GM21737 (cell line): ENCODE data around the gene CAPZA2.
"Not testable (repeated sequence)": the region's sequence is repeated elsewhere in the genome, so short reads cannot be mapped to it uniquely, and the experiment has no call there.

ENCODE experiments used
- ATAC-seq: cut with Tn5 transposase; IDR thresholded peaks from one replicate; pipeline ENCODE4 v1.9.1; 2021; ENCODE audit warnings: mild to moderate bottlenecking, moderate library complexity; ENCODE audit not compliant: unreplicated experiment

Gene CAPZA2

GRCh38 chr7:116862234-116862950 lies at the start of gene CAPZA2:
Gene CAPZA2, plus strand, starts transcription at chr7:116862587. Its CDS starts 25 bp downstream, at chr7:116862612.
- peak; percentile 93 for ATAC-seq

- ATAC-seq = no peak
These were observed 49.5 kb upstream of the CAPZA2 start for GRCh38 chr7:116812860-116813259.

- not testable (repeated sequence) for ATAC-seq
These were observed 49.0 kb upstream of the CAPZA2 start for GRCh38 chr7:116813371-116813770.

- ATAC-seq = no peak
These were observed 47.3 kb upstream of the CAPZA2 start for GRCh38 chr7:116815041-116815440.

- no peak for ATAC-seq
These were observed 42.2 kb upstream of the CAPZA2 start for GRCh38 chr7:116820149-116820548.

- ATAC-seq = not testable (repeated sequence)
These were observed 40.7 kb upstream of the CAPZA2 start for GRCh38 chr7:116821647-116822046.

- no peak for ATAC-seq
These were observed 37.9 kb upstream of the CAPZA2 start for GRCh38 chr7:116824449-116824848.

- no peak for ATAC-seq
These were observed 34.1 kb upstream of the CAPZA2 start for GRCh38 chr7:116828281-116828680.

- no peak for ATAC-seq
These were observed 33.3 kb upstream of the CAPZA2 start for GRCh38 chr7:116829041-116829440.

- ATAC-seq = no peak
These were observed 32.9 kb upstream of the CAPZA2 start for GRCh38 chr7:116829493-116829892.

- ATAC-seq = no peak
These were observed 29.7 kb upstream of the CAPZA2 start for GRCh38 chr7:116832692-116833091.

GRCh38 chr7:116834815-116835504 lies 27.4 kb upstream of the CAPZA2 start:
- no peak for ATAC-seq

- no peak for ATAC-seq
These were observed 26.3 kb upstream of the CAPZA2 start for GRCh38 chr7:116836048-116836447.

- no peak for ATAC-seq
These were observed 25.5 kb upstream of the CAPZA2 start for GRCh38 chr7:116836911-116837310.

- no peak for ATAC-seq
These were observed 24.8 kb upstream of the CAPZA2 start for GRCh38 chr7:116837586-116837985.

- no peak for ATAC-seq
These were observed 22.1 kb upstream of the CAPZA2 start for GRCh38 chr7:116840256-116840655.

- no peak for ATAC-seq
These were observed 20.0 kb upstream of the CAPZA2 start for GRCh38 chr7:116842371-116842770.

GRCh38 chr7:116843378-116843777 lies 19.0 kb upstream of the CAPZA2 start:
- ATAC-seq = no peak

GRCh38 chr7:116851175-116851574 lies 11.2 kb upstream of the CAPZA2 start:
- ATAC-seq = no peak

- no peak for ATAC-seq
These were observed 10.7 kb upstream of the CAPZA2 start for GRCh38 chr7:116851671-116852070.

- ATAC-seq = no peak
These were observed 8.3 kb upstream of the CAPZA2 start for GRCh38 chr7:116854132-116854531.

- ATAC-seq = no peak
These were observed 5.3 kb upstream of the CAPZA2 start for GRCh38 chr7:116857052-116857451.
